Measurements from ENCODE around the gene TMEM176A.

The TMEM176A gene

GRCh38 chr7:150826061-150826849, 25.7 kb downstream of the TMEM176A start:
- H3K36me3 Mint-ChIP-seq (ENCODE audit: low read depth), result no peaks in the 10 kb centered on the region
- H3K4me1 Mint-ChIP-seq, result no peaks in the 10 kb centered on the region
- no peak overlapping the region for H3K4me3 Mint-ChIP-seq
- no peak for TF ChIP-seq CTCF (IDR thresholded peaks at IDR 0.05; ENCODE audit: unreplicated experiment in 3 of 3)
- no peaks in the 10 kb centered on the region for H3K9me3 Mint-ChIP-seq
- no peak overlapping the region for H3K27ac Mint-ChIP-seq
- peaks cover 4% of the 10 kb centered on the region for H3K27me3 Mint-ChIP-seq (ENCODE audit: low read depth)

- no peaks in the 10 kb centered on the region for H3K9me3 Mint-ChIP-seq
Measured at GRCh38 chr7:150828384-150828783, 27.8 kb downstream of the TMEM176A start.

GRCh38 chr7:150829426-150829825, 28.9 kb downstream of the TMEM176A start:
- no peaks in the 10 kb centered on the region for H3K36me3 Mint-ChIP-seq (ENCODE audit: low read depth)
- no peak for TF ChIP-seq CTCF (IDR thresholded peaks at IDR 0.05; ENCODE audit: unreplicated experiment in 3 of 3)
- H3K9me3 Mint-ChIP-seq, result peaks cover 4% of the 10 kb centered on the region
- peaks cover 4% of the 10 kb centered on the region for H3K27me3 Mint-ChIP-seq (ENCODE audit: low read depth)
- no peak overlapping the region for H3K27ac Mint-ChIP-seq
- no peak overlapping the region for H3K4me3 Mint-ChIP-seq
- no peaks in the 10 kb centered on the region for H3K4me1 Mint-ChIP-seq

More at GRCh38 chr7:150828384-150828783, 27.8 kb downstream of the TMEM176A start:
- Mint-ChIP-seq H3K27me3 (ENCODE audit: low read depth) (peaks cover 4% of the 10 kb centered on the region), H3K36me3 (ENCODE audit: low read depth) (no peaks in the 10 kb centered on the region), H3K4me1 (no peaks in the 10 kb centered on the region), H3K4me3 (no peak overlapping the region), H3K27ac (no peak overlapping the region)
- TF ChIP-seq CTCF (IDR thresholded peaks at IDR 0.05; ENCODE audit: unreplicated experiment in 3 of 3), result no peak

GRCh38 chr7:150830937-150831336, 30.4 kb downstream of the TMEM176A start:
- no peaks in the 10 kb centered on the region for H3K4me1 Mint-ChIP-seq
- no peak overlapping the region for H3K4me3 Mint-ChIP-seq
- TF ChIP-seq CTCF (IDR thresholded peaks at IDR 0.05; ENCODE audit: unreplicated experiment in 3 of 3), result no peak
- peaks cover 4% of the 10 kb centered on the region for H3K9me3 Mint-ChIP-seq
- H3K36me3 Mint-ChIP-seq (ENCODE audit: low read depth), result no peaks in the 10 kb centered on the region
- H3K27ac Mint-ChIP-seq, result peak overlapping the region in 1 of 3 experiments; percentile 50
- peaks cover 6% of the 10 kb centered on the region for H3K27me3 Mint-ChIP-seq (ENCODE audit: low read depth)

- no peak overlapping the region for H3K27ac Mint-ChIP-seq
- H3K36me3 Mint-ChIP-seq (ENCODE audit: low read depth), result no peaks in the 10 kb centered on the region
- no peaks in the 10 kb centered on the region for H3K4me1 Mint-ChIP-seq
- no peak for TF ChIP-seq CTCF (IDR thresholded peaks at IDR 0.05; ENCODE audit: unreplicated experiment in 3 of 3)
- H3K27me3 Mint-ChIP-seq (ENCODE audit: low read depth), result peaks cover 13% of the 10 kb centered on the region
- peaks cover 4% of the 10 kb centered on the region for H3K9me3 Mint-ChIP-seq
- no peak overlapping the region for H3K4me3 Mint-ChIP-seq
Measured at GRCh38 chr7:150831851-150832250, 31.3 kb downstream of the TMEM176A start.

- H3K4me1 Mint-ChIP-seq, result no peaks in the 10 kb centered on the region
- no peaks in the 10 kb centered on the region for H3K36me3 Mint-ChIP-seq (ENCODE audit: low read depth)
- H3K27me3 Mint-ChIP-seq (ENCODE audit: low read depth), result peaks cover 12% of the 10 kb centered on the region
- no peak overlapping the region for H3K4me3 Mint-ChIP-seq
- no peak overlapping the region for H3K27ac Mint-ChIP-seq
- H3K9me3 Mint-ChIP-seq, result peaks cover 4% of the 10 kb centered on the region
- no peak for TF ChIP-seq CTCF (IDR thresholded peaks at IDR 0.05; ENCODE audit: unreplicated experiment in 3 of 3)
Measured at GRCh38 chr7:150835019-150835418, 34.5 kb downstream of the TMEM176A start.

Measured in nephron (organoid).